ENCODE data around the gene MPPED2.

GRCh38 chr11:30377347-30377746 lies 208.8 kb downstream of the MPPED2 start:
- TF ChIP-seq CTCF (IDR thresholded peaks at IDR 0.05), result no peak
- no peak for TF ChIP-seq POLR2A (IDR thresholded peaks at IDR 0.05)
